Measurements from ENCODE around the gene GPR89A.
"Not testable (repeated sequence)": the region's sequence is repeated elsewhere in the genome, so short reads cannot be mapped to it uniquely, and the experiment has no call there.

Gene GPR89A

GRCh38 chr1:145636237-145636636 is 28.4 kb downstream of the GPR89A start:
- not testable (repeated sequence) for H3K9me3 Mint-ChIP-seq; H3K4me1 Mint-ChIP-seq; H3K27me3 Mint-ChIP-seq (ENCODE audit: low read depth, poor library complexity); DNase-seq; H3K36me3 Mint-ChIP-seq (ENCODE audit: low read depth); H3K4me3 Mint-ChIP-seq; H3K27ac Mint-ChIP-seq

GRCh38 chr1:145641886-145642285 is 34.1 kb downstream of the GPR89A start:
- H3K27ac Mint-ChIP-seq; H3K36me3 Mint-ChIP-seq (ENCODE audit: low read depth); H3K9me3 Mint-ChIP-seq; DNase-seq; H3K4me1 Mint-ChIP-seq; H3K27me3 Mint-ChIP-seq (ENCODE audit: low read depth, poor library complexity); H3K4me3 Mint-ChIP-seq: not testable (repeated sequence)

- H3K27me3 Mint-ChIP-seq (ENCODE audit: low read depth, poor library complexity); H3K9me3 Mint-ChIP-seq; H3K4me3 Mint-ChIP-seq; H3K4me1 Mint-ChIP-seq; DNase-seq; H3K36me3 Mint-ChIP-seq (ENCODE audit: low read depth); H3K27ac Mint-ChIP-seq: not testable (repeated sequence)
Measured at GRCh38 chr1:145643990-145644389, 36.2 kb downstream of the GPR89A start.

DNA sequence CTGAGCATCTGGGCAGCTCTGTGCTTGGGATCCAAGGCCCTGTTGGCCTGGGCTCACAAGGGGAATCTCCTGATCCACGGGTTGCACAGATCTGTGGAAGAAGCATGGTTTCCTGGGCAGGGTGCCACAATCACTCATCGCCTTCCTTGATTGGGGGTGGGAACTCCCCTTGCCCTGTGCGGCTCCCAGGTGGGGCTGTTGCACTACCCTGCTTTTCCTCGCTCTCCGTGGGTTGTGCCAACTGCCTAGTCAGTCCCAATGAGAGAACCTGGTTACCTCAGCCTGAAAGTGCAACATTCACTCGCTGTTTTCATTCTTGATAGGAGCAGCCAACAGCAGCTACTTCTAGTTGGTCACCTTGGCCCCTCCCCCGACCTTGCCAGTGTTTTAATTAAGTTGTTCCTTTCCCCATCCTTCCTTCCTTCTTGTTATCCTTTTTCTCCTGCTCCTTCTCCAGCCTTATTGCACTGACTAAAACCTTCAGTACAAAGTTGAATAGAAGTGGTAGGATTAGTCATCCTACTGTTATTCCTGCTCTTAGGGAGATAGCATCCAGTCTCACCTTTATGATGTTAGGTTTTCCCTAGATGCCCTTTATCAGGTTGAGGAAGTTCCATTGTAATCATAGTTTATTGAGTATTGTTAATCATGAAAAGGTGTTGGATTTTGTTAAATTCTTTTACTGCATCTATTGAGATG is 48.6 kb downstream of the GPR89A start:
- H3K27me3 Mint-ChIP-seq (ENCODE audit: low read depth, poor library complexity); H3K4me1 Mint-ChIP-seq; H3K9me3 Mint-ChIP-seq; DNase-seq; H3K27ac Mint-ChIP-seq; H3K4me3 Mint-ChIP-seq: not testable (repeated sequence)
- peaks cover 41% of the 10 kb centered on the region for H3K36me3 Mint-ChIP-seq (ENCODE audit: low read depth)

- H3K9me3 Mint-ChIP-seq; H3K4me3 Mint-ChIP-seq; H3K27me3 Mint-ChIP-seq (ENCODE audit: low read depth, poor library complexity); H3K27ac Mint-ChIP-seq; DNase-seq; H3K4me1 Mint-ChIP-seq: not testable (repeated sequence)
- peaks cover 28% of the 10 kb centered on the region for H3K36me3 Mint-ChIP-seq (ENCODE audit: low read depth)
Measured at GRCh38 chr1:145662502-145662901, 54.7 kb downstream of the GPR89A start.

GRCh38 chr1:145665015-145665414 is 57.2 kb downstream of the GPR89A start:
- peaks cover 19% of the 10 kb centered on the region for H3K36me3 Mint-ChIP-seq (ENCODE audit: low read depth)
- H3K27me3 Mint-ChIP-seq (ENCODE audit: low read depth, poor library complexity); H3K4me1 Mint-ChIP-seq; DNase-seq; H3K9me3 Mint-ChIP-seq; H3K27ac Mint-ChIP-seq; H3K4me3 Mint-ChIP-seq: not testable (repeated sequence)

- H3K4me1 Mint-ChIP-seq; H3K36me3 Mint-ChIP-seq (ENCODE audit: low read depth); H3K9me3 Mint-ChIP-seq; H3K27me3 Mint-ChIP-seq (ENCODE audit: low read depth, poor library complexity); H3K27ac Mint-ChIP-seq; DNase-seq; H3K4me3 Mint-ChIP-seq: not testable (repeated sequence)
Measured at GRCh38 chr1:145670995-145671745, 63.4 kb downstream of the GPR89A start.

- not testable (repeated sequence) for H3K9me3 Mint-ChIP-seq, H3K4me3 Mint-ChIP-seq, DNase-seq
Measured at GRCh38 chr1:145673217-145673616, 65.4 kb downstream of the GPR89A start.

GRCh38 chr1:145684858-145685257 is 77.1 kb downstream of the GPR89A start:
- H3K4me3 Mint-ChIP-seq; H3K9me3 Mint-ChIP-seq; DNase-seq; H3K4me1 Mint-ChIP-seq; H3K27ac Mint-ChIP-seq; H3K27me3 Mint-ChIP-seq (ENCODE audit: low read depth, poor library complexity): not testable (repeated sequence)
- peaks cover 10% of the 10 kb centered on the region for H3K36me3 Mint-ChIP-seq (ENCODE audit: low read depth)

More at GRCh38 chr1:145673217-145673616, 65.4 kb downstream of the GPR89A start:
- H3K27me3 Mint-ChIP-seq (ENCODE audit: low read depth, poor library complexity); H3K4me1 Mint-ChIP-seq; H3K27ac Mint-ChIP-seq; H3K36me3 Mint-ChIP-seq (ENCODE audit: low read depth): not testable (repeated sequence)

- DNase-seq; H3K9me3 Mint-ChIP-seq; H3K4me1 Mint-ChIP-seq; H3K27me3 Mint-ChIP-seq (ENCODE audit: low read depth, poor library complexity); H3K4me3 Mint-ChIP-seq; H3K27ac Mint-ChIP-seq: not testable (repeated sequence)
- peaks cover 10% of the 10 kb centered on the region for H3K36me3 Mint-ChIP-seq (ENCODE audit: low read depth)
Measured at GRCh38 chr1:145686078-145686477, 78.3 kb downstream of the GPR89A start.

DNA sequence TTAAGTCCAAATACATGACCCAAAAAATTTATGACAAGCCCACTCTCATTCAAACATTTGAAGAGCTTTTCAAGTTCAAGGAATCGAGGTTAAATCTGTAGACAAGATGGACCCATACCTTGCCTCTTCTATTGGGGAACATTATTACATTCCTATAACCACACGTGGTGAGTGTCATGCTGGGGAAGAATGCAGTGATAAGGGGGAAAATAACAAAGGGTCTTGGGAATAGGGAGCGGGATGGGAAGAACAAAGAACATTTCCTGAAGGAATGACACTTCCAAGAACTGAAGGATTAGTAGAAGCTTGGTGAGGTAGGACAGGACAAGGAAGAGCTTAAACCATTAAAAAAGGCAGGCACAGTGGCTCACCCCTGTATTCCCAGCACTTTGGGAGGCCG is 80.5 kb downstream of the GPR89A start:
- Mint-ChIP-seq H3K4me1 (peaks cover 18% of the 10 kb centered on the region), H3K9me3 (peaks cover 8% of the 10 kb centered on the region), H3K36me3 (ENCODE audit: low read depth) (peaks cover 10% of the 10 kb centered on the region), H3K27ac (no peak overlapping the region), H3K27me3 (ENCODE audit: low read depth, poor library complexity) (peaks cover 5% of the 10 kb centered on the region), H3K4me3 (no peak overlapping the region)
- no peak for TF ChIP-seq CTCF (IDR thresholded peaks at IDR 0.05)
- DNase-seq = no peak
